ENCODE measurements around the gene FANCM. TPM values are rescaled to one million over a fixed set of nuclear protein-coding genes. Genes with fewer than 3 reads are reported as not detected.

Gene FANCM
- total and polyA plus RNA-seq, 2 experiments from 2014 or later: 19.6 to 21.1 TPM

- TF ChIP-seq ZNF462 (CRISPR knock-in tag; IDR thresholded peaks at IDR 0.05): no peak
- TF ChIP-seq POLR2AphosphoS5 (IDR thresholded peaks at IDR 0.05; ENCODE audit: low read depth): no peak
- no peak for TF ChIP-seq CREB1 (CRISPR knock-in tag; IDR thresholded peaks at IDR 0.05; ENCODE audit: low read depth)
- TF ChIP-seq CTCF (conservative IDR thresholded peaks at IDR 0.05; ENCODE audit: low read depth in 2 of 2): no peak
- no peak for TF ChIP-seq EZH2phosphoT487 (IDR thresholded peaks at IDR 0.05; ENCODE audit: unreplicated experiment)
- TF ChIP-seq ZNF331 (CRISPR knock-in tag; IDR thresholded peaks at IDR 0.05; ENCODE audit: low read depth): no peak
- no peak for TF ChIP-seq EZH2 (IDR thresholded peaks at IDR 0.05; ENCODE audit: low read depth, unreplicated experiment)
- no peak for TF ChIP-seq ZNF114 (CRISPR knock-in tag; IDR thresholded peaks at IDR 0.05)
- no peak for TF ChIP-seq JUNB (IDR thresholded peaks at IDR 0.05; ENCODE audit: unreplicated experiment)
- TF ChIP-seq STAT1 (IDR thresholded peaks at IDR 0.05; ENCODE audit: unreplicated experiment): no peak
- no peak for TF ChIP-seq REST (IDR thresholded peaks at IDR 0.05; ENCODE audit: unreplicated experiment)
- no peak for TF ChIP-seq NANOG (IDR thresholded peaks at IDR 0.05; ENCODE audit: borderline replicate concordance)
Measured at GRCh38 chr14:45133683-45134050, 2.1 kb upstream of the FANCM start (continued).

Measured in GM23338 (cell line).